DND-41 (cell line): ENCODE data around the gene MNT.

ENCODE experiments used
- ATAC-seq: fragments of 200-7000 bp; cut with Tn5 transposase; 3 replicates; pipeline ENCODE4 v1.9.1; 2021; ENCODE audit warnings: low read depth; ENCODE audit not compliant: insufficient read depth
- DNase-seq: peaks from one replicate; pipeline ENCODE4 v3.0.0-alpha.2; 2020
- H2AFZ ChIP-seq: 2 replicates; pipeline ENCODE4 v1.6.0; 2012; ENCODE audit warnings: low read depth, low read length
- H3K27ac ChIP-seq: 2 replicates; pipeline ENCODE4 v1.5.1; 2012; ENCODE audit warnings: low read length, inconsistent platforms
- H3K27me3 ChIP-seq: fragments of 200-600 bp; sonication (generic); 2 replicates; pipeline ENCODE4 v1.6.0; 2012; ENCODE audit warnings: low read length, mild to moderate bottlenecking, inconsistent platforms; ENCODE audit not compliant: insufficient read depth, poor library complexity
- H3K36me3 ChIP-seq: 2 replicates; pipeline ENCODE4 v1.5.1; 2012; ENCODE audit warnings: low read length, inconsistent platforms; ENCODE audit not compliant: insufficient read depth
- H3K4me1 ChIP-seq: 2 replicates; pipeline ENCODE4 v1.5.1; 2012; ENCODE audit warnings: mild to moderate bottlenecking, low read length; ENCODE audit not compliant: insufficient read depth
- H3K4me2 ChIP-seq: 2 replicates; pipeline ENCODE4 v1.6.0; 2012; ENCODE audit warnings: mild to moderate bottlenecking, moderate library complexity, low read length, inconsistent platforms; ENCODE audit not compliant: insufficient read depth
- H3K4me3 ChIP-seq, 2 experiments: fragments of 200-600 bp in 1 of 2; shearing (Covaris generic) in 1 of 2; 2 replicates each; pipeline ENCODE4 v1.5.1; 2012 to 2016; ENCODE audit warnings: inconsistent platforms in 2 of 2, low read length in 2 of 2, mild to moderate bottlenecking in 2 of 2, low read depth in 1 of 2, moderate library complexity in 1 of 2
- H3K79me2 ChIP-seq: 2 replicates; pipeline ENCODE4 v1.6.0; 2012; ENCODE audit warnings: low read length, inconsistent platforms; ENCODE audit not compliant: insufficient read depth
- H3K9ac ChIP-seq: 2 replicates; pipeline ENCODE4 v1.6.0; 2012; ENCODE audit warnings: low read depth, mild to moderate bottlenecking, inconsistent platforms, low read length, moderate library complexity
- H3K9me3 ChIP-seq: 2 replicates; pipeline ENCODE4 v1.5.1; 2012; ENCODE audit warnings: low read length, moderate library complexity, mild to moderate bottlenecking, inconsistent platforms; ENCODE audit not compliant: insufficient read depth, severe bottlenecking
- H4K20me1 ChIP-seq: 2 replicates; pipeline ENCODE4 v1.6.0; 2012; ENCODE audit warnings: low read length; ENCODE audit not compliant: insufficient read depth
- CTCF ChIP-seq: IDR thresholded peaks from 2 replicates; pipeline ENCODE4 v1.5.1; 2012; ENCODE audit warnings: borderline replicate concordance, low read length, moderate library complexity, mild to moderate bottlenecking; ENCODE audit not compliant: poor library complexity, severe bottlenecking; ENCODE audit errors: extremely low read depth
- EZH2 ChIP-seq: IDR thresholded peaks from 3 replicates; pipeline ENCODE4 v1.6.1; 2012; ENCODE audit warnings: borderline replicate concordance, low read depth, mild to moderate bottlenecking, moderate library complexity, low read length, inconsistent platforms; ENCODE audit not compliant: severe bottlenecking

MNT gene

GRCh38 chr17:2388683-2389055 lies 12.2 kb downstream of the MNT start:
- H3K36me3 ChIP-seq: peaks cover 31% of the 10 kb centered on the region
- peaks cover 14% of the 10 kb centered on the region for H3K4me1 ChIP-seq
- H3K4me3 ChIP-seq: no peak overlapping the region
- H3K79me2 ChIP-seq: peaks cover 32% of the 10 kb centered on the region
- TF ChIP-seq CTCF (no peak), EZH2 (no peak)
- H3K4me2 ChIP-seq: no peak overlapping the region
- no peak overlapping the region for H3K9ac ChIP-seq
- H4K20me1 ChIP-seq: peaks cover 27% of the 10 kb centered on the region
- no peaks in the 10 kb centered on the region for H3K27me3 ChIP-seq
- no peak for DNase-seq
- no peak overlapping the region for H3K27ac ChIP-seq
- no peak for ATAC-seq
- H2AFZ ChIP-seq: no peak overlapping the region
- H3K9me3 ChIP-seq: no peaks in the 10 kb centered on the region

- Histone ChIP-seq H3K36me3 (peaks cover 31% of the 10 kb centered on the region), H4K20me1 (peaks cover 28% of the 10 kb centered on the region), H3K27me3 (no peaks in the 10 kb centered on the region), H3K4me1 (peaks cover 15% of the 10 kb centered on the region), H3K79me2 (peaks cover 32% of the 10 kb centered on the region), H3K9me3 (no peaks in the 10 kb centered on the region), H3K4me2 (no peak overlapping the region), H3K27ac (no peak overlapping the region), H2AFZ (no peak overlapping the region), H3K4me3 (no peak overlapping the region), H3K9ac (no peak overlapping the region)
- DNase-seq (no peak), ATAC-seq (no peak)
- TF ChIP-seq CTCF: no peak
- TF ChIP-seq EZH2: no peak
Measured at GRCh38 chr17:2388020-2388682, 12.7 kb downstream of the MNT start.

- Histone ChIP-seq H4K20me1 (peaks cover 30% of the 10 kb centered on the region), H3K4me3 (no peak overlapping the region), H2AFZ (no peak overlapping the region), H3K36me3 (peaks cover 31% of the 10 kb centered on the region), H3K79me2 (peaks cover 31% of the 10 kb centered on the region), H3K27me3 (no peaks in the 10 kb centered on the region), H3K4me2 (no peak overlapping the region), H3K9me3 (no peaks in the 10 kb centered on the region), H3K27ac (no peak overlapping the region), H3K4me1 (peaks cover 19% of the 10 kb centered on the region), H3K9ac (no peak overlapping the region)
- DNase-seq (no peak), ATAC-seq (no peak)
- TF ChIP-seq CTCF (no peak), EZH2 (no peak)
Measured at GRCh38 chr17:2387086-2388019, 13.5 kb downstream of the MNT start.
